ENCODE data around the gene NCOA3. TPM values are rescaled to one million over a fixed set of nuclear protein-coding genes. Genes with fewer than 3 reads are reported as not detected.
"Not testable (repeated sequence)": the region's sequence is repeated elsewhere in the genome, so short reads cannot be mapped to it uniquely, and the experiment has no call there.

The NCOA3 gene
- 10 to 100 TPM; 59.1 to 70.6 TPM for total RNA-seq

- Mint-ChIP-seq H3K27ac (peak within 1 kb of the TSS; percentile 99), H3K4me3 (peak within 1 kb of the TSS; percentile 99), H3K9me3 (no peaks in the 10 kb centered on the region), H3K36me3 (ENCODE audit: low read depth) (peaks cover 20% of the 10 kb centered on the region), H3K4me1 (peaks cover 56% of the 10 kb centered on the region), H3K27me3 (no peaks in the 10 kb centered on the region)
- peak; percentile 93 for DNase-seq
- ChIA-PET CTCF (interaction anchor here (0.6 to 3.3 kb wide), 15 partner anchors 9 to 228 kb away, joined by 3 to 22 read pairs (median 4); no protein-coding TSS in a partner anchor), POLR2A (interaction anchor here (0.5 to 2.0 kb wide), 3 partner anchors 8 to 50 kb away, joined by 3 to 10 read pairs (median 4); no protein-coding TSS in a partner anchor)
Measured at GRCh38 chr20:47501482-47502270, at the start of gene NCOA3. NCOA3 (plus strand) TSS chr20:47501887; CDS start chr20:47622248, 120,361 bp downstream.

GRCh38 chr20:47452736-47453161 lies 48.9 kb upstream of the NCOA3 start:
- no peak for DNase-seq
- H3K27me3 Mint-ChIP-seq = no peaks in the 10 kb centered on the region
- peaks cover 2% of the 10 kb centered on the region for H3K9me3 Mint-ChIP-seq
- no peak overlapping the region for H3K4me3 Mint-ChIP-seq
- peaks cover 45% of the 10 kb centered on the region for H3K4me1 Mint-ChIP-seq
- ChIA-PET CTCF (interaction anchor here (0.6 to 2.2 kb wide), 5 partner anchors 11 to 86 kb away, joined by 3 to 7 read pairs (median 4); no protein-coding TSS in a partner anchor), POLR2A (interaction anchor here (0.8 kb wide), 1 partner anchor 12 kb away, joined by 4 read pairs; no protein-coding TSS in a partner anchor)
- H3K36me3 Mint-ChIP-seq (ENCODE audit: low read depth) = peaks cover 2% of the 10 kb centered on the region
- peak overlapping the region; percentile 75 for H3K27ac Mint-ChIP-seq

GRCh38 chr20:47453167-47453782 lies 48.4 kb upstream of the NCOA3 start:
- H3K9me3 Mint-ChIP-seq = peaks cover 2% of the 10 kb centered on the region
- ChIA-PET POLR2A (interaction anchor here (0.8 kb wide), 1 partner anchor 13 kb away, joined by 4 read pairs; no protein-coding TSS in a partner anchor), CTCF (interaction anchor here (0.6 to 2.2 kb wide), 4 partner anchors 11 to 69 kb away, joined by 3 to 7 read pairs (median 4); no protein-coding TSS in a partner anchor)
- H3K36me3 Mint-ChIP-seq (ENCODE audit: low read depth) = peaks cover 2% of the 10 kb centered on the region
- H3K27me3 Mint-ChIP-seq = no peaks in the 10 kb centered on the region
- peak overlapping the region; percentile 75 for H3K27ac Mint-ChIP-seq
- H3K4me3 Mint-ChIP-seq = peak overlapping the region; percentile 13
- DNase-seq = peak; percentile 59
- H3K4me1 Mint-ChIP-seq = peaks cover 48% of the 10 kb centered on the region

- CTCF ChIA-PET = interaction anchor here (0.5 to 2.2 kb wide), 4 partner anchors 9 to 1673 kb away, joined by 3 to 8 read pairs (median 5); no protein-coding TSS in a partner anchor
- peaks cover 49% of the 10 kb centered on the region for H3K4me1 Mint-ChIP-seq
- no peak overlapping the region for H3K4me3 Mint-ChIP-seq
- H3K36me3 Mint-ChIP-seq (ENCODE audit: low read depth) = peaks cover 2% of the 10 kb centered on the region
- H3K9me3 Mint-ChIP-seq = peaks cover 2% of the 10 kb centered on the region
- H3K27ac Mint-ChIP-seq = peak overlapping the region; percentile 72
- POLR2A ChIA-PET = no interaction called here
- no peaks in the 10 kb centered on the region for H3K27me3 Mint-ChIP-seq
- DNase-seq = no peak
Measured at GRCh38 chr20:47454298-47455132, 47.2 kb upstream of the NCOA3 start.

- peaks cover 2% of the 10 kb centered on the region for H3K36me3 Mint-ChIP-seq (ENCODE audit: low read depth)
- H3K4me1 Mint-ChIP-seq = peaks cover 49% of the 10 kb centered on the region
- CTCF ChIA-PET = interaction anchor here (0.5 to 2.0 kb wide), 4 partner anchors 9 to 1673 kb away, joined by 3 to 8 read pairs (median 3); no protein-coding TSS in a partner anchor
- H3K4me3 Mint-ChIP-seq = no peak overlapping the region
- no peaks in the 10 kb centered on the region for H3K27me3 Mint-ChIP-seq
- H3K9me3 Mint-ChIP-seq = peaks cover 2% of the 10 kb centered on the region
- no peak overlapping the region for H3K27ac Mint-ChIP-seq
- POLR2A ChIA-PET = no interaction called here
- DNase-seq = no peak
Measured at GRCh38 chr20:47455133-47456040, 46.3 kb upstream of the NCOA3 start.

- POLR2A ChIA-PET = interaction anchor here (0.5 kb wide), 1 partner anchor 40 kb away, joined by 3 read pairs; no protein-coding TSS in a partner anchor
- CTCF ChIA-PET = interaction anchor here (0.8 to 2.0 kb wide), 5 partner anchors 8 to 72 kb away, joined by 3 to 8 read pairs (median 5); no protein-coding TSS in a partner anchor
Measured at GRCh38 chr20:47456041-47456537, 45.6 kb upstream of the NCOA3 start.

GRCh38 chr20:47456952-47457724 lies 44.5 kb upstream of the NCOA3 start:
- Mint-ChIP-seq H3K4me1 (peaks cover 47% of the 10 kb centered on the region), H3K9me3 (peaks cover 2% of the 10 kb centered on the region), H3K27me3 (no peaks in the 10 kb centered on the region), H3K36me3 (ENCODE audit: low read depth) (peaks cover 2% of the 10 kb centered on the region), H3K4me3 (no peak overlapping the region), H3K27ac (no peak overlapping the region)
- CTCF ChIA-PET = interaction anchor here (0.9 to 1.1 kb wide), 2 partner anchors 9 to 10 kb away, joined by 5 read pairs; no protein-coding TSS in a partner anchor
- DNase-seq = no peak
- POLR2A ChIA-PET = no interaction called here

More at GRCh38 chr20:47456041-47456537, 45.6 kb upstream of the NCOA3 start:
- H3K4me1 Mint-ChIP-seq = peaks cover 47% of the 10 kb centered on the region
- H3K9me3 Mint-ChIP-seq = peaks cover 2% of the 10 kb centered on the region
- DNase-seq = no peak
- no peaks in the 10 kb centered on the region for H3K27me3 Mint-ChIP-seq
- H3K4me3 Mint-ChIP-seq = no peak overlapping the region
- no peak overlapping the region for H3K27ac Mint-ChIP-seq
- H3K36me3 Mint-ChIP-seq (ENCODE audit: low read depth) = peaks cover 2% of the 10 kb centered on the region

- CTCF ChIA-PET = interaction anchor here (0.6 to 1.3 kb wide), 2 partner anchors 45 to 253 kb away, joined by 3 to 7 read pairs; no protein-coding TSS in a partner anchor
- DNase-seq; H3K9me3 Mint-ChIP-seq; H3K36me3 Mint-ChIP-seq (ENCODE audit: low read depth); POLR2A ChIA-PET; H3K27me3 Mint-ChIP-seq; H3K4me3 Mint-ChIP-seq: not testable (repeated sequence)
- Mint-ChIP-seq H3K4me1 (peaks cover 36% of the 10 kb centered on the region), H3K27ac (peak overlapping the region; percentile 64)
Measured at GRCh38 chr20:47458280-47459050, 43.2 kb upstream of the NCOA3 start.

- H3K27ac Mint-ChIP-seq = no peak overlapping the region
- H3K9me3 Mint-ChIP-seq = no peaks in the 10 kb centered on the region
- H3K36me3 Mint-ChIP-seq (ENCODE audit: low read depth) = no peaks in the 10 kb centered on the region
- H3K4me3 Mint-ChIP-seq = no peak overlapping the region
- ChIA-PET POLR2A (no interaction called here), CTCF (interaction anchor here (1.3 kb wide), 2 partner anchors 19 to 44 kb away, joined by 3 read pairs; no protein-coding TSS in a partner anchor)
- DNase-seq = no peak
- no peaks in the 10 kb centered on the region for H3K27me3 Mint-ChIP-seq
- peaks cover 27% of the 10 kb centered on the region for H3K4me1 Mint-ChIP-seq
Measured at GRCh38 chr20:47459344-47460073, 42.2 kb upstream of the NCOA3 start.

GRCh38 chr20:47460761-47461112 lies 41.0 kb upstream of the NCOA3 start:
- H3K27ac Mint-ChIP-seq; DNase-seq; H3K36me3 Mint-ChIP-seq (ENCODE audit: low read depth); H3K27me3 Mint-ChIP-seq; H3K4me3 Mint-ChIP-seq; H3K9me3 Mint-ChIP-seq; POLR2A ChIA-PET; CTCF ChIA-PET: not testable (repeated sequence)
- H3K4me1 Mint-ChIP-seq = peaks cover 18% of the 10 kb centered on the region

All from activated CD4-positive, alpha-beta T cell treated with anti-CD3 and anti-CD28 coated beads, Interleukin-2, amount 10 ng/mL, durations not matched to agents 7 days and 5 days (primary cell).